NCI-H748 (cell line): ENCODE data around the gene ZBED3.
A peak's percentile ranks its signal among the peaks of the same experiment; 100 is the strongest.

Experiments used
- DNase-seq: peaks from one replicate; lab custom pipeline; 2025; ENCODE audit not compliant: unreplicated experiment; lab: John Stamatoyannopoulos, UW

The ZBED3 gene

DNA sequence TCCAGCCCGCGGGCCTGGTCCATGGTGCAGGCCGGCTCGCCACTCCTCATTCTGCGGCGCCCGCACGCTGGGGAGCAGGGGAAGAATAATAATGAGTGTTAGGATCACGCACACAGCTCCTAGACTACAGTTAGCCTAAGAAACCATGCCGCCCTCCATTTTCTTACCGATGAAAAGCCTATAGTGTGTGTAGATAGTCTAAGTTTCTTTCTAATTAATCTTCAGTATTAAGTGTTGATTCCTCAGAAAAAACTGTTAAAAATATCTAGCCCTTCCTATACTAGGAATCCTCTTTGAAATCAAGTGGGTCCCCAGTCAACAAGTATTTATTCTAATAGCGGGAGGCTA lies 9.3 kb downstream of the ZBED3 start:
- DNase-seq: no peak

DNA sequence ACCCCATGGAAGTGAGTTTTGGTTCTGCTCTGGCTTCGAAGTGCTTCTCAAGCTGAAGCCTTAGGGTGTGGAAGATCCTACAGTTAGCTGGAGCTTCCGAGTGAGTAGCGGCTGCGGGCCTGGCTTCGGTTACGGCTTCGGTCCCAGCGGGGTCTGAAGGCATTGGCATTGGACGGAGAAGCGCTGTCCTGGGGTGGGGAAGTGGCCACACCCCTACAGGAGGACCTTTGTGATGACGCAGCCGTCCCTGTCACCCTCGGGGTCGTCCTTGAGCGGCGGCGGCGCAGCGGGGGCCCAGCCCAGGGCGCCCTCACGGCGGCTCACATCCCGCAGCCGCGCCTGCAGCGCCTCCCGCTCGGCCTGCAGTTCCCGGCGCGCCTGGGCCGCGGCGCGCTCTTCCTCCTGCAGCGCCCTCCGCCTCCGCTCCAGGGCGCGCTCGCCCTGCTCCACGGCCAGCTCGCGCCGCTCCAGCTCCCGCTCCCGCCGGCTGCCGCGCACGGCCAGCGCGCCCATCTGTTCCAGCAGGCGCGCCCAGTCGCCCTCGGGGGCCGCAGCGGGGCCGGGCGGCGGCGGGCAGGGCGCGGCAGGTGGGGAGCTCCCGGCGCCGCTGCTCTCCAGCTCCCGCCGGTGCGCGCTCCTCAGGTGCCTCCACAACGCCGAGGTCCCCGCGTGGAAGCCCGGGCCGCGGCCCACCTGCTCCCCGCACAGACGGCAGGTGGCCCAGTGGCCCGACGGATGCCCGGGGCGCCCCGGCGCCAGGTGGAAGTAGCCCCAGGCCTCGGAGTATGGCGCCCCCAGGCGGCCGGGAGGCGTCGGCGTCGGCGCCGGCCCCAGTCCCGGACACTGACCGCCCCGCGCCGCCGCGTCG lies 9.9 kb downstream of the ZBED3 start:
- peak; percentile 88 for DNase-seq

DNA sequence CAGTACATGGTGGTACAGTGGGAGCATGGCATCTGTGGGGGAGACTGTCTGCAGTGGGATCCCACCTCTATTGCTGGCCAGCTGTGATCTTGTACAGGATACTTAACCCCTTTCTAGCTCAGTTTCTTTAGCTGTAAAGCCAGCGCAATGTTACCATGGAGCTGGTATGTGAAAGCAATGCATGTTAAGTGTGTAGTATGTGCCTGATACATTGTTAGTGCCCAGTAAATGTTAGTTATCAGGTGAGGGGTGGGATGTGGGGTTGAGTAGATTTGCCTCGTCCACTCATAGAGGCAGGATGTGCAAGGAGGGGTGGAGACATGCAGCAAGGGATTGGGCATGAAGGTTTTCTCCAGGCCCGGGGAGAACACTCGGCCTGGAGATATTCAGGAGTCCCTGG lies 12.3 kb downstream of the ZBED3 start:
- no peak for DNase-seq

DNA sequence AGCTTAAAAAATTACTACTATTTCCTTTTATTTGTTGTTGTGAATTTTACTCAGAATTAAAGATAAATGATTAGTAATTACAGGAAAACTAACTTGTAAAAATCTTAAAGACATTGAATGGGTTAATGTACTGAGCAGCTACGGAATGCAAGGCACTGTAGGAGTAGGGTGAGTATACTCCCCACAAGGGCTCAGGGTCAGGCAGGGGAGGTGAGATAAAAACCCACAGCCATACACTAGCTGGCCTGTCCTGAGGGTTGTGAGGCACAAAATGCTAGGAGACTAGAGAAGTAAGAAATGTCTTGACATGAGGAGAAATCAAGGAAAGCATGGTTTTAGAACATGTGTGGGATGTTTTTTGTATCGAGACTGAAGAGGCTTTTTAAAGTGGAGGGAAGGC lies 13.4 kb downstream of the ZBED3 start:
- DNase-seq: no peak

DNA sequence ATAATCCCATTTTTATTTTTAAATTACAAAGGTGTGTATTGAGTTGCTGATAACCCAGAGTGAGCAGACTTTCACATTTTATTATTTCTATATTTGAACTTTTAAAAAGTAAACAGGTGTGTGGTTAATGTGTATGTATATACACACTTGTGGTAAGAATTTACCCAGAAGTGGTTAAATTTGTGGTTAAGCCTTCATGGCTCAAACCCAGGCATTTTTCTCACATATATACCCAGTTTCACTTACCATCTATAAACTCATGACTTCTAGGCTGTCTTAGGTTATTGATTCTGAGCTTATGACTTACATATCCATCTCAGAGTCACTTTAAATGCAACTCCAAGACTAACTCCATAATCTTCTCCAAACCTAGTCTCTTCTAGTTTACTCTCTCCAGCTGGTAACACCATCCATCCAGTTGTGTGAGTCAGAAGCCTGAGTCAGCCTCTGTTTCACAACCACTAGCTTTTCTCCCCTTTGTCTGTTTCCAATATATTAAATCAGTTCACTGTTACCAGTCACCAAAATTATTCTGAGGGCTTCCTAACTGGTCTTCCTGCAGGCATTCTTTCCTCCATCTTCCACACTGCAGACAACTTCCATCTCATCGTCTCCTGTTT lies 20.2 kb downstream of the ZBED3 start:
- no peak for DNase-seq

DNA sequence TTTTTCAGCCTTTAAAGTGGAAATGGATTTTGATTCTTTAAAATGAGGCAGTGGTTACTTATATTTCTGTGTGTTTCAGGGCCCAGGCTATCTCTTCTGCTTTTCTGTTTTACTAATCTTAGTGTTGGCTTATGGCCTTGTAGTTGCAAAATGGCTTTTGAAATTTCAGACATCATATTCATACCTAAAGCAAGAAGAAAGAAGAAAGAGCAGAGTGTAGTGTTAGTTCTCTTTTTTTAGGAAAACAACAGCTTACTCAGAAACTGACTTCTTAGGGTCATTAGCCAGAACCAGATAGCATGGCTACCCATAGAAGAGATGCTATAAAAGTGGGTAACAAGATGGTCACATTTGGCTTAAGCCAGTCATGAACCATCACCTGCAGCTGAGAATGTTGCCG lies 20.9 kb downstream of the ZBED3 start:
- DNase-seq: no peak

DNA sequence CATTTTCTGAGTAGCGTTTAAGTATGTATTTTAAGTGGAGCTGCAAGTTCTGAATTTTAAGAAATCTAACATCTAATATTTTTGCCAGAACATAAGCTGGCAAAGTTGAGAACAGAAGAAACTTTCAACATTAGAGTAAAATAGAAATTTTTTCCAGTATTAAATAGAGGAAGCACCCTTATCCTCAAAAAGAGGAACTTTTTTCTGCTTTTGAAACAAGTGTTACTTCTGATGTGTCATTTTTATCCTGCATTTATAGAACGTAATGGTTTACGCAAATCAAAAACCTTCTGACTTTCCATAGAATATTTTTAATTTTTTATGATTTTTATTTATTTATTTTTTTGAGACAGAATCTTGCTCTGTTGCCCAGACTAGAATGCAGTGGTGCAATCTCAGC lies 21.8 kb downstream of the ZBED3 start:
- no peak for DNase-seq

DNA sequence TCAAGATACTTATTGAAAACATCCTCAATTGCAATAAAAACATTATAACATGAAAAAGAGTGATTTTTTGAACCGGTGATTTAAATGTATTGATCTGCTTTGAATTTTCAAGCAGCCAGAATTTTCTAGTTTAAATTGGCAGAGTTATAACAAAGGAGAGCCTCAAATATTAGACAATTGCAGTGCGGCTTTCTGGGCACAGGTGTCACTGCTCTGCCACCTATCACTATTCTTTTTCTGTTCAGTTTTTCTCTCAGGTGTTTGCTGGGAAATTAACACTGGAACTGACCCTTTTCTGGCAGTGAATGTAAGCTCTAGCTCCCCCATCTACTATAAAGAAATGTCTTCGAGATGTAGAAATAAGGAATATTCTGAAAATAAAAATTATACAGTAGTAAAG lies 23.0 kb downstream of the ZBED3 start:
- peak; percentile 6 for DNase-seq

DNA sequence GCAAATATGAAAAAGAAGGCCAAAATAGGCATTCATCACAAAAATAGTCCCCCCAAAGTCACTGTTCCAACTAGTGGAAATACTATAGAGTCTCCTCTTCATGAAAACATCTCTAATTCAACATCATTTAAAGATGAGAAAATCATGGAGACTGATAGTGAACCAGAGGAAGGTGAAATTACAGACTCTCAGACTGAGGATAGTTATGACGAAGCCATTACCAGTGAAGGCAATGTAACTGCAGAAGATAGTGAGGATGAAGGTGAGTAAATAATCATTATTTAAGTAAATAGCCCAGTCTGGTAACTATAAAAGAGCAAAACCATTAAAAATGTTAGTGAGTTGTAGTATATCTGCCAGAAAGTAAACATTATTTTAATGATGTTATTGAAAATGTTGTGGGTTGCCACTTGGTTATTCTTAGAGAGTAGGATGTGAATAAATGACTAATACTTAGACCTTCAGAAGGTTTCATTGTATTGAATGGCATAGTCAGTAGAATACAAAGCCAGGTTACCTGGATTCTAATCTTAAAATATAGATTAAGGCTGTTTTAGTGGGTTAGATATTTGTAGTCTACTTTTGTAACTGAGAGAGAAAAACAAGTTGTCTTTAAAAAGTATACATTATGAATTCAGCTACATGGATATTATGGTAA lies 40.5 kb downstream of the ZBED3 start:
- DNase-seq: no peak

DNA sequence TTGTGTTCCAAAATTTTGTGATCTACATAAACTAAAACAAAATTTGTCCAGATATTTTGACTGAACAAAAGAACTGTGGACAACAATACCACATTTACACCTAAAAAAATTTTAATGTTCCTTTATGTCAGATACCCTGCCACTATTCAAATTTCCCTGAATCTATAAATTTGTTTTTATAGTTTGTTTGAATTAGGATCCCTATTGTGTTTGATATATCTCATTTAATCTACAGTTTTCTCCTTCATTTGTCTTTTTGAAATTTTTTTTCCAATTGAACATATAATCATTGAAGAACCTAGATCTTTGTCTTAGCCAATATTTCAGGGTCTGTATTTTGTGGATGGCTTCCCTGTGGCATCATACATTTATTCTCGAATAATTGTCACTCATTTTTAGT lies 51.1 kb downstream of the ZBED3 start:
- no peak for DNase-seq

DNA sequence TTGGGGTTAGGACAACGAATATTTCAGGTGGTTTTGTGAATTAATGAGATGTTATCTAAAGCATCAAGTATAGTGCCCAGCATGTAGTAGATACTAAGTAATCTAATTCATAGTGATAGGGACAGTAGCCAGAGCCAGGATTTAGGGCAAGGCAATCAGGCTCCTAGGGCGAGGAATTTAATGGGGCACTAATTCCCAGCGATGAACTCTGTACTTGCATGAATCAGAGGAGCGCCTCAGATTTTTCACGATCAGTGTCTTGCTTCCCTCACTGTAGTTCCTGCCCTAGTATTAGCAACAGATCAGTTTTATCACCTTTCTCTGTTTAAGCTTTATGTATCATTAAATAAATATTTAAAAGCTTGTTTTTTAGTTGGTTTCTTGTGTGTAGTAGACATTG lies 53.7 kb downstream of the ZBED3 start:
- no peak for DNase-seq

DNA sequence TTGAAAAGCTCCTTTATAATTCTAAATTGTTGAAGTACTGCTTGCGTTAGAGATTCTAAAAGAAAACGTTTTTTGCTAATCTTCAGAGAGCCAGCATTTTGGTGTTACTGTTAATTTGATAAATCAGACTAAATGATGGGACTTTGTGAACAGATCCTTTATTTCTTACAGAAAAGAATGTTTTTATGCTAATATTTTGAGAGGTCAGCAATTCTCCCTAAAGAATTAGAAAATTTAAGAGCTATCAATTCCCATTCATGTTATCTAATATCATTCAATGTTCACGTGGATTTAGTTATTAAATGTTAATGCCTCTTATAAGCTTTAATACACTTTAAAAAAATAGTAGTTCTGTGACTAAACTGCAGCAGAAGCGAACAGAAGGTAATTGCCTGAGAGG lies 54.5 kb downstream of the ZBED3 start:
- DNase-seq: no peak

DNA sequence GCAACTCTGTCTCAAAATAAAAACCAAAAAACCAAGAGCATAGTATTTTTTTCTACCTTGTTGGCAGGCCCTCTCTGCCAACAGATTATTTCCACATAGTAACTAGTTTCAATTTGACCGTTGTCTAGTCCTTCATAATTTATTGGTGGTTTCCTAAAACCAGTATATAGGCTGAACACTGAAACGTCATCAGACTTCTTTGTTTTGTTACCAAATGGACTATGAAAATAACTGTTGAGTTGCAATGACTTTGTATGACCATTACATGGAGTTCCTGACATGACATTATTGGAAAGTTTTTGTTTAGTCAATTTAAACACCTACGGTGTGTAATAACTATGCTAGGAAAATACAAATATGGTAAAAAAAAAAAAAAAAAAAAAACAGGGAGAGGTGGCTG lies 55.2 kb downstream of the ZBED3 start:
- DNase-seq: no peak

DNA sequence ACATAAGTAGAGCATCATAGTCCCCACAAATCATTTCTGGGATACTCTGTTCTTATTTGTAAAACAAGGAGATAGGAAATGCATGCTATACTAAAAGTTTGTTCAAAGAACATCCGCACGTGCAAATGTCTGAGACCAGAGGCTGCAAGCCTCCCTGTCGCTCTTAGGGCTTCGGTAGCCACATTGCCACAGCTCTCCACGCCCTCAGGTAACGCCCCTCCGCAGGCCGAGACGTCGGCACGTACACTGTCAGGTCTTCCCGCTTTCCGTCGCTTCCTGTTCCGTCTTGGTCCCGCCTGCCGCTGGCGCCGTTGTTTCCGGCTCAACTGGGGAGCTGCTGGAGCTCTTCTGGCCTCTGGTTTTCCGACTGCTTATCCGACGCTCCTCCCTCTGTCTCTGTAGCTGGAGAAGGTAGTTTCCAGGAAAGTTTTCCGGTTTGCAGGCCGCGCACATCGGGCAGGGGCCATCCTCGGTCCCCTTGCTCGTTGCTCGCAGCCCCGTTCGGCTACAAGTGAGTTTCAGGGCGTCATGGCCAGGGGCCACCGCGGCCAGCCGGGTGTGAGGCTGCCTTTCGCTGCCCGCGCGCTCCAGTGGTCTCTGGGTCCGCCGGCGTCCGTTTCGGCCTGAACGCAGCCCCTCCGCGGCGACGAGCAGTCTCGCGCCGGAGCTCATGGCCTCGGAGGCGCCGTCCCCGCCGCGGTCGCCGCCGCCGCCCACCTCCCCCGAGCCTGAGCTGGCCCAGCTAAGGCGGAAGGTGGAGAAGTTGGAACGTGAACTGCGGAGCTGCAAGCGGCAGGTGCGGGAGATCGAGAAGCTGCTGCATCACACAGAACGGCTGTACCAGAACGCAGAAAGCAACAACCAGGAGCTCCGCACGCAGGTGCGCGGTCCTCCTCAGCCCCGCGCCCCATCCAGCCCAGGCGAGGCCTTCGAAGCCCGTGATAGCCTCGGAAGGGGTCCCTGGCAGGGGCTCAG lies 56.7 kb downstream of the ZBED3 start, which contains the start of gene AGGF1:
AGGF1 (plus strand) TSS at position 308 of the 975 bp plus-strand sequence; CDS start at position 671, 363 bp downstream.
- peak; percentile 98 for DNase-seq

DNA sequence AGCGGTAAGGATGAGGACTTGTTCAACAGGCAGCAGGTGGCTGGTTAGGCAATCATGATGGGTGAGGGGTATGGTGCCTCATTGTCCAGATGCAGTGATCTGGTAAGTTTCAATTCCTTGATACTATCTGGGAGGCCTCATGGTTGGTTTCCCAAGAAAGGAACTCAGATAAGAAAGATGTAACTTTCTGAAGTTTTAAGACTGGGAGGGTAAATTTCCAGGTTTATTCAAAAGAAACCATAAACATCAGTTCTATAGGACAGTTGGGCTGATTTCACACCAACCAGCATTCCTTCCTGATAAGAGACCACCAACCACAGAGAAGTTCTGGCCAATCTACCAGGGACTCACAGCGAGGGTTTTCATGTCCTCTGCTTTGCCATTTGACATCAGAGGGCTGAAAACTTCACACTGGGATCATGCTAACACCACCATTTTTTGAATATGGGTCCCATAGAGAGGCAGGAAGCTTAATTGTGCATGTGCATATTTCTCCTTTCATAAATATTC lies 57.7 kb downstream of the ZBED3 start:
- no peak for DNase-seq

DNA sequence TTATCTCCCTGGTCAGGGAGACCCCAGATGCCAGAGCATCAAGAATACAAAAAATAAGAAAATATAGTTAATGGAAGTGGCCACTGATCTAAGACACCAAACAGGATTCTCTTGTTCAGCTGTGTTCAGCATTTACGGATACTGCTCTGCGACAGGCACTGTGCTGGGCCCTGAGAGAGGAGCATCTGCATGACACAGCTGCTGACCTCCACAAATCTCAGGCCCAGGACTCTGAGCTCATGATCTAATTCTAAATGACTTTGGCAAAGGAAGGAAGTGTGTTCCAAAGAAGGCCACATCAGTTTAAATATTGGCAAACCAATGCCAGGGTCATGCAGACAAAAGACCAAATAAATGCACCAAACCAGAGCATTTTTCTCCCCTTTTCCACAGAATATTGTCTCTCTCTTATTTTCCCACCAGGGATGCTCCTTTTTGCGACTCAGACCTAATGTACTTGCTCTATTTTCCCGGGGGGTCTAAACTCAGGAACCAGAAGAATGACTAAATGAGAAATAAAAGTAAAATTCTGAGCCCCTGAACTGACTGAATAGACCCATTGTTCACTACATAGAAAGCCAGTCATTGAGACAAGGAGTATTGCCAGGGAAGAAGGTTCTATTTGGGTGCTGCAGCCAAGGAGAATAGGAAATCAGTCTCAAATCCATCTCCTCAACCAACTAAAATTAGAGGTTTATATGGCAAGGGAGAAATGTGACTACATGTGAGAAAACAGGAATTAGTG lies 58.3 kb downstream of the ZBED3 start:
- no peak for DNase-seq

DNA sequence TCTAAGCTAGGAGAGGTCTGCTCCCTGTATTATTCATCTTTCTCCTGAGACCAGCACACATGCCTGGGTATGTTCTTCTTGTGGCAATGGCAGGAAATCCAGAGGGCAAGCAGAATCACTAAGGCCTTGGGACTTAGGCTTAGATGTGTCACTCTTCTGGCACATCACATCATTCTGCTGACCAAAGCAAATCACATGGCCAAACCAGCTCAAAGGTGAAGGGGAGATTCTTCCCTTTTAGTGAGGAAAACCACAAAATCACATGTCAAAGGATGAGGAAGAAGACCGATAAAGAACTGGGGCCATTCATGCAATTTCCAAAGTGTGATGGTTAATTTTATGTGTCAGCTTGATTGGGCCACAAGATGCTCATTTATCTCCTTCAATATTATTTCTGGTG lies 62.6 kb downstream of the ZBED3 start:
- no peak for DNase-seq

DNA sequence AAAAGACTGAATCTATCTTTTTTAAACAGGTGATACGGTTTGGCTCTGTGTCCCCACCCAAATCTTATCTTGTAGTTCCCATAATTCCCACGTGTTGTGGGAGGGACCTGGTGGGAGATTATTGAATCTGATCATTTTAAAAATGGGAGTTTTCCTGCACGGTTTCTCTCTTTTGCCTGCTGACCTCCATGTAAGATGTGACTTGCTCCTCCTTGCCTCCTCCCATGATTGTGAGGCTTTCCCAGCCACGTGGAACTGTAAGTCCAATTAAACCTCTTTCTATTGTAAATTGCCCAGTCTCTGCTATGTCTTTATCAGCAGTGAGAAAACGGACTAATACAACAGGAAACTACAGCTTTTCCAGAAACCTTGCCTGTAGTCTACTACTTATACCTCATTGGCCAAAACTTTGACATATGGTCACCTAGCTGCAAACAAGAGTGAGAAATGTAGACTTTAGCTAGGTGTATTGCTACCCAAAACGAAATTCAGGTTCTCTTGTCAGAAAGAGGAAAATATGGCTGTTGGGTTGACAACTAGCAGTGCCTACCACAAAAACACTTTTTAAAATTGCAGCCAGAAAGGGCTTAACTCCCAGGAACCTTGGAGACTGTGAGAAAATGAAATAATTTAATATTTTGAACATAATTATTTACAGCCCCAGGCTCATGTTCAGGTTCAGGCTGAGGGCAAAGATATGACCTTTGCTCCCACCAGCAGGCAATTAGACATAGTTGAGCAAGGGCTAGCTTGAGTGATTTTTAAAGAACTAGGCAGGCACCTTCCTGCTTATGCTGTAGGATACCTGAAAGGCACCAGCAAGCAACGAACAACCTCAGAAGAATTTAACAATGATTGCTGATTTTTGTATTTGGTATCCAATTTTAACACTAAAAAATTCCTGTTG lies 64.3 kb downstream of the ZBED3 start:
- no peak for DNase-seq
